ENCODE results near the gene NFATC2. TPM values are rescaled to one million over a fixed set of nuclear protein-coding genes. Genes with fewer than 3 reads are reported as not detected.
A peak's percentile ranks its signal among the peaks of the same experiment; 100 is the strongest.

Gene NFATC2
- total RNA-seq, 1 experiment from 2014 or later = 0.61 TPM

- no peak overlapping the region for H2AFZ ChIP-seq (ENCODE audit: low read length)
- Mint-ChIP-seq H3K27me3 (ENCODE audit: low read depth) (peaks cover 57% of the 10 kb centered on the region), H3K9me3 (no peaks in the 10 kb centered on the region), H3K4me3 (peak overlapping the region; percentile 0 to 50; a peak in 2 of 5 replicates), H3K36me3 (ENCODE audit: insufficient read depth in 1 of 3, low read depth in 3 of 3) (no peaks in the 10 kb centered on the region), H3K27ac (no peak overlapping the region), H3K4me1 (peaks cover 11 to 16% of the 10 kb centered on the region in 2 experiments)
- H3K23ac ChIP-seq (ENCODE audit: insufficient read length, low read depth, low read length) = no peak overlapping the region
- no peak overlapping the region for H3T11ph ChIP-seq (ENCODE audit: low read length)
- no peak overlapping the region for H2BK12ac ChIP-seq (ENCODE audit: insufficient read length, low read depth, low read length)
- H4K8ac ChIP-seq (replicated peaks; ENCODE audit: insufficient read length, low read depth, low read length) = no peak overlapping the region
- H2BK15ac ChIP-seq (ENCODE audit: low read depth, low read length) = no peak overlapping the region
- H3K79me2 ChIP-seq (ENCODE audit: insufficient read depth, low read length) = no peaks in the 10 kb centered on the region
- no peak overlapping the region for H2BK20ac ChIP-seq (ENCODE audit: low read depth, low read length, poor library complexity, severe bottlenecking)
- no peak overlapping the region for H2BK5ac ChIP-seq (ENCODE audit: insufficient read length, low read length)
- no peak for TF ChIP-seq CTCF (conservative IDR thresholded peaks at IDR 0.05)
- H4K91ac ChIP-seq (ENCODE audit: insufficient read length, low read depth, low read length) = no peak overlapping the region
- no peak for DNase-seq
- no peak overlapping the region for H3K27ac ChIP-seq (ENCODE audit: insufficient read length, low read depth, low read length)
- H3K27me3 ChIP-seq (ENCODE audit: insufficient read depth, low read length) = peaks cover 10% of the 10 kb centered on the region
- H3K18ac ChIP-seq (ENCODE audit: insufficient read length, low read depth, low read length) = no peak overlapping the region
- no peaks in the 10 kb centered on the region for H3K79me1 ChIP-seq (ENCODE audit: insufficient read depth, low read depth, low read length, poor library complexity, severe bottlenecking)
- no CpG with 5 or more reads among the region's 13 CpGs for WGBS (ENCODE audit: extremely low coverage, insufficient read length, low lambda C conversion rate)
- no peak overlapping the region for H3K4ac ChIP-seq (ENCODE audit: low read depth, low read length)
- H4K5ac ChIP-seq (ENCODE audit: insufficient read length, low read depth, low read length) = no peak overlapping the region
- no peak overlapping the region for H2AK5ac ChIP-seq (ENCODE audit: insufficient read length, low read length)
- no peak overlapping the region for H2BK120ac ChIP-seq (ENCODE audit: low read depth, low read length, poor library complexity, severe bottlenecking)
- no peak overlapping the region for H3K9ac ChIP-seq (ENCODE audit: extremely low read depth, insufficient read length, low read length)
- no peak overlapping the region for H3K4me2 ChIP-seq (ENCODE audit: insufficient read depth, insufficient read length, low read length)
- H3K23me2 ChIP-seq (ENCODE audit: insufficient read length, low read depth, low read length, poor library complexity, severe bottlenecking) = peaks cover 3% of the 10 kb centered on the region
- H3K14ac ChIP-seq (ENCODE audit: insufficient read depth, low read length) = no peak overlapping the region
- H3K9me3 ChIP-seq (ENCODE audit: control insufficient read depth, low read depth, low read length) = no peaks in the 10 kb centered on the region
- H4K20me1 ChIP-seq (ENCODE audit: control insufficient read depth, insufficient read depth, insufficient read length) = no peaks in the 10 kb centered on the region
- no peak overlapping the region for H3K56ac ChIP-seq (ENCODE audit: insufficient read length, low read depth, low read length)
- H3K4me1 ChIP-seq (ENCODE audit: insufficient read depth, low read length) = no peaks in the 10 kb centered on the region
Measured at GRCh38 chr20:51541189-51542032, 1.1 kb downstream of the NFATC2 start.
